LNCAP (cell line): ENCODE data around the gene ADAMTS15.

Experiments used
- TF ChIP-seq, protein P1 (sequence below): fragments of 450-650 bp; IDR thresholded peaks from 2 replicates; pipeline ENCODE4 v1.5.1; 2017; ENCODE audit warnings: mild to moderate bottlenecking

The ADAMTS15 gene

DNA sequence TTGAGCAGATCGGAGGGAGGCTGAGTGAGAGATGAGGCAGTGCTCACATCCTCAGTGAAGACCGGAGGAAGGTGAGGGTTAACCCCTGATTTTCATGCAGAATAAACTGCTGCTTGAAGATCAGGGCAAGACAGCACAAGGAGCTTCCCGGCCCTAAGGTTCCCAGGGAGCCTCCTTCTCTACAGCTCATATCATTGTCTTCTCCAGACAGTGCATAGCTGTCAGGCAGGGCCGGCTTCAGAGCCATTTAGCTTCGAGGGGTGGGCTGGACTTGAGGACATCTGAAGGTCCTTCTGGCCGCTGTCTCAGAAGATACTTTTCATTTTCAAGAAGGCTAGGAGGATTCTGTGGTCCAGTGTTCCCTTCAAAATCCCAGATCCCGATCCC is 27.3 kb upstream of the ADAMTS15 start:
- TF ChIP-seq, protein P1, sequence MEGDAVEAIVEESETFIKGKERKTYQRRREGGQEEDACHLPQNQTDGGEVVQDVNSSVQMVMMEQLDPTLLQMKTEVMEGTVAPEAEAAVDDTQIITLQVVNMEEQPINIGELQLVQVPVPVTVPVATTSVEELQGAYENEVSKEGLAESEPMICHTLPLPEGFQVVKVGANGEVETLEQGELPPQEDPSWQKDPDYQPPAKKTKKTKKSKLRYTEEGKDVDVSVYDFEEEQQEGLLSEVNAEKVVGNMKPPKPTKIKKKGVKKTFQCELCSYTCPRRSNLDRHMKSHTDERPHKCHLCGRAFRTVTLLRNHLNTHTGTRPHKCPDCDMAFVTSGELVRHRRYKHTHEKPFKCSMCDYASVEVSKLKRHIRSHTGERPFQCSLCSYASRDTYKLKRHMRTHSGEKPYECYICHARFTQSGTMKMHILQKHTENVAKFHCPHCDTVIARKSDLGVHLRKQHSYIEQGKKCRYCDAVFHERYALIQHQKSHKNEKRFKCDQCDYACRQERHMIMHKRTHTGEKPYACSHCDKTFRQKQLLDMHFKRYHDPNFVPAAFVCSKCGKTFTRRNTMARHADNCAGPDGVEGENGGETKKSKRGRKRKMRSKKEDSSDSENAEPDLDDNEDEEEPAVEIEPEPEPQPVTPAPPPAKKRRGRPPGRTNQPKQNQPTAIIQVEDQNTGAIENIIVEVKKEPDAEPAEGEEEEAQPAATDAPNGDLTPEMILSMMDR: no peak

DNA sequence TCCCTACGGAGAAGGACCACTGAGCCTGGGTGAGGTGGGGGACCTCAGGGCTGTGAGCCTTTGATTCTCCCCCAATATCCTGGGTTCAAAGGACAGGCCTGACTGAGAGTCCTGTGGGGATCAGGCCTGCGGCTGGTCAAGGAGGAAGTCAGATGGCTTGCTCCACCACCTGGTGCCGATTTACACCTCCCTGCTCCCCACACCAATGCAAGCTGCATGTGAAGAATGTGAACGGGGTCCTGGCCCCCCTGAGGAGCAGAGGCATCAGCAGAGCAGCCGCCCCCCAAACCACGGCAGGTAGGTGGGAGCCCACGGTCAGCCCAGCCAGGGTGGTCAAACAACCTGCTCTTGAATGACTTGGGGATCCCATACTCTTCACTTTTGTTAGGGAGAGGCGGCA is 26.7 kb upstream of the ADAMTS15 start:
- TF ChIP-seq, protein P1: no peak

- TF ChIP-seq, protein P1: no peak
Observed at GRCh38 chr11:130422251-130422995, 26.0 kb upstream of the ADAMTS15 start.

DNA sequence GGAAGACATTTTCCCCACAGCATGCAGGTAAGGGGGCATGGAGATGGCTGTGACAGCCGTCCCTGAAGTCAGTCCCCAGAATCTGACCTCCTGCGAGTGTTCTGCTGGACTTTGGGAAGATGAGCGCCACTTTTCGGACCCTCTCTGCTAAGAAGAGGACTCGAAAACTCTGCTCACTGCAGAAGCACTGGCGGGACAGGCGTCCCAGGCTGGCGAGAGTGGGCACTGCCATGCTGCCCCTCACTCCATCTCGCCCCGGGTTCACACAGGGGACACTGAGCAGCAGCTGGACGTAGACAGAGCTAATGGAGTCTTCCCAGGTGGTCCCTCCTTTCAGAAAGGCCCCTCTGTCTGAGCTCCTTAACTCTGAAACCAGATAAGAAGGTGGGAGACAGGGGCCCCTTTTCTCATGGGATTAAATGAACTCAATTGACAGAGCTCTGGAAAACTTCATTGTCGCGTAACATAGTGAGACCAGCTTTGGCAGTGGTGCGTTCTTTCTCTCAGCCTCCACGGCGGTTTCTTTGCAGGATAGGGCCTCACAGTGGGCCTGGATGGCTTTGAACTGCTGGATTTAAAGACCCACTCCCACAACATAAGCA is 24.8 kb upstream of the ADAMTS15 start:
- TF ChIP-seq, protein P1: no peak

DNA sequence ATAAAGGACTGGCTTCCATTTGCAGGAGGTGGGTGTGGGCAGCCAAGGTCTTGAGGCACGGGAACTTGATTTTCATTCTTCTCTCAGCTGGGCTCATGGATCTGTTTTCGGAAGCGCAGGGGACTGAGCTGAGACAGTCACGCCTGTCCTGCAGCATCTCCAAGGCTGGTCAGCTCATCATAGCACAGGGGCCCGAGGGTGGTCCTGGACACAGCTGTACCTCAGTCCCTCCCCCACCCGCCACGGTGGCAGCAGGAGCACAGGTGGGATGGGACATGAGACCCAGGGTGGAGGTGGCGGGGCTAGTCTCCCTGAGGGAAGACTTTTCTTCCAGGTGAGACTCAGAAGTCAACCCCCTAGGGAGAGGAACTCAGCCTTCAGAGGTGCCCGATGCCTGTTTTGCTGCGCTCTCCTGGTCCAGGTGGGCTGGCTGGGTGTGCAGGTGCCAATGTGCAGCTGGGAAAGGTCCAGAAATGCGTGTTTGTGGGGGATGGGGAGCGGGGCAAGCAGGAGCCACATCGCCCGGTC is 23.8 kb upstream of the ADAMTS15 start:
- TF ChIP-seq, protein P1: no peak

DNA sequence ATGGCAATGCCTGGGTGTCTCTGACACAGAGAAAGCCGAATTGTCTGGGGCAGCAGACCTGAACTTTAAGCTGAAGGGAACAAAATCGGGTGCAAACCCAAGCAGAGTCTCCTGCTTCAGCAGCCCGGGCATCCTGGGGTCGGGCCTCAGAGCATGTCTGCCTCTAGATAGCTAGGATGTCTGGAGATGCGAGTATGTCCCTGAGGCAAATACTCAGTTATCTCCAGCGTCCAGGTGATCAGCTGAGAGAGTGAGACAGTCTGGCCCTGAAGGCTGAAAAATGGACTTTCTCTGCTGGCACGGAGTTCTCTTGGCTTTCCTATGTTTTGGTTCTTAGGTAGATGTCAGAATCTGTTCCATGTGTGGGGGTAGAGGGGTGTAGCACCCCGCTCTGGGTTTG is 23.3 kb upstream of the ADAMTS15 start:
- TF ChIP-seq, protein P1: no peak

GRCh38 chr11:130426223-130426836 is 22.1 kb upstream of the ADAMTS15 start:
- TF ChIP-seq, protein P1: no peak
